Dermis microvascular lymphatic vessel endothelial cell (primary cell): ENCODE results near the gene TRIP13. TPM values are rescaled to one million over a fixed set of nuclear protein-coding genes. Genes with fewer than 3 reads are reported as not detected.
"Not testable (repeated sequence)": the region's sequence is repeated elsewhere in the genome, so short reads cannot be mapped to it uniquely, and the experiment has no call there.

Experiments
- DNase-seq, 2 donors: peaks; one replicate each; pipeline versions ENCODE4 v3.0.0 to v3.0.0-alpha.2; 2010; ENCODE audit warnings: low read depth in 2 of 2
- total RNA-seq: library from RNA; depleted of rRNA; stranded (reverse); fragments of >200 nt; gene quantifications from 2 replicates; pipeline ENCODE4 v1.2.1, GENCODE V29; 2014

Gene TRIP13
- total RNA-seq, 1 donor from 2014 or later = 19.4 TPM

GRCh38 chr5:918717-919116, 26.0 kb downstream of the TRIP13 start:
- not testable (repeated sequence) for DNase-seq

GRCh38 chr5:919356-920000, 26.8 kb downstream of the TRIP13 start:
- DNase-seq = no peak

DNA sequence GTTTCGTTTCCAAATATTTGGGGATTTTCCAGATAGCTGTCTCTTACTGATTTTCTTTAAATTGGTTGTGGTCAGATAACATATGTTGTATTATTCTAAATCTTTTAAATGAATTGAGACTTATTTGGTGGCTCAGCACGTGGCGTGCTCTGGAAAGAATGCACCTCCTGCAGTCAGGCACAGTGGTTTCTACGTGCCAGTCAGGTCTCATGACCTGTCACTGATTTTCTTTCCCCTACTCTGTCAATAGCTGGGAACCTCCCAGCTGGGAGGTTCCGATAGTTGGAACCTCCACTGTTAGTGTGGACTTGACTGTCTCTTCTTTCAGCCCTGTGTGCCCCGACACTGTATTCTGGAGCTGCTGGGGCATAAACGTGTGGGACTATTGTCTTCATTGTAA, 27.6 kb downstream of the TRIP13 start:
- DNase-seq = no peak

GRCh38 chr5:921456-922435, 29.1 kb downstream of the TRIP13 start:
- no peak for DNase-seq

DNA sequence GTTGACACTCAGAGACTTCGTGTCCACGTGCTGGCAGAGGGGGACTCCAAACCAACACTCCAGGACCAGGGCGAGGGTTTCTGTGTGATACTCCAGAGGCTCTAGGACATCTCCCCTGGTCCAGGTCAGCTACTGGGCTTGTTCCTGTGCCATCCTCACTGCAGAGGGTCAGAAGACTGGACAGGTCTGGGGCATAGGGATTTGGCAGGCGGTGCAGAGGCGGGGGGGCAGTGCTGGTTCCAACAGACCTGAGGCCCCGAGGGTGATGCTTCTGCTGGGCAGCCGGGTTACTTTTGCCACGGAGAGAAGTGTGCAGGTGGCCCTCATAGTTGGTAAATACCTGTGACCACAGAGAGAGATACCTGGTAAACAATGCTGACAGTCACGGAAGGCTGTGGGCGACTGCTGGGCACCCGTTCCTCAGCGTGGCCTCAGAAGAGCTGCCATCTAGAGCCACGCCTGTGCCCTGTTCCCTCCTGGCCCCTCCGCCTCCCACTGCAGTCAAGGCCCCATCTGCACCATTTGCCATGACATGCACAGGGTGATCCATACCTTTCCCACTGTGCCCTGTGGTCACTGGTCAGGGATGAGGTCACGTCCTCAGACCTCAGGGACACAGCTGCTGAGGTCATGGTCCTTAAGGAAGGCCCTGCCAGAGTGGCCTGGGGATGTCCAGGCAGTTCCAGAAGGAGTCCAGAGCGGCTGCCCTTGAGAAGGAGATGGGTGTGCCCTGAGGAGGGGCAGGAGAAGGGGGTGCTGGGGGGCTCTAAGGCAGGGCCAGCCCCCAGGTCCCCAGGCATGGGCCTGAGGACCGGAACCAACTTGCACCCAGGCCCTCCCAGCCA, 30.0 kb downstream of the TRIP13 start:
- no peak for DNase-seq

- peak; percentile 53 to 74 for DNase-seq
Measured at GRCh38 chr5:923281-923873, 30.7 kb downstream of the TRIP13 start.

- peak in 1 of 2 donors; percentile 45 for DNase-seq
Measured at GRCh38 chr5:926417-927171, 33.9 kb downstream of the TRIP13 start.

DNA sequence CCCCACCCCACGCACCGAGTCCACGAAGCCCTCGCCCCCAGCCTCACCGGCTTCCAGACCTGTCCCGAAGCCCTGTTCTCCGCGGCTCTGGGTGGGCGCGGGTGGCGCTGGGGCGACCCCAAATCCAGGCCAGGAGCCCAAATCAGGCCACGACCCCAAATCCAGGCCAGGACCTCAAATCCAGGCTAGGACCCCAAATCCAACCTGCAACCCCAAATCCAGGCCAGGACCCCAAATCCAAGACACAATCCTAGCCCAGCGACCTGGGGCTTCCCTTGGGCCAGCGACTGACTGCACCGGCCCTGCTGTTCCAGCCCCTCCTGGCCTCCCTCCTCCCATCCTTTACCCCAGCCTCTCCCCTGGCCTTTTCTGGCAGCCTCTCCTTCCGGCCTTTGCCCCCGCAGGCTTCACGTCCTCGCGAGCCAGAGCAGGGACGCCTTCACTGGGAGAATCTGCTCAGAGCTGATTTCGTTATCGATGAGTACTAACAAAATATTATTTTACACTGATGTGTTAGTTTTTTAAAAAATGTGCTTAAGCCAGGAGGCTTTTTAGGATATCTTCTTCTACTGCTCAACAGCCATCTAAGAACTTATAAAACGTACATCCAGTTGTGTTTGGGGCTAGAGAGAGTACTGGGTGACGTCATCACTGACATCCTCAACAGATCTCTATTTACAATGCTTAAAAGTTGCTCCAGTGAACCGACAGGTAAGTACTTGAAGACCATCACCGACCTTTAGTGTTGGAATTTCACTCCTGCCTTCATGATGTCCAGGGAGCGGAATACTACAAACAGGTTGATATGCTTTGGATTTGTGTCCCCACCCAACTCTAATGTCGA, 34.7 kb downstream of the TRIP13 start:
- no peak for DNase-seq

DNA sequence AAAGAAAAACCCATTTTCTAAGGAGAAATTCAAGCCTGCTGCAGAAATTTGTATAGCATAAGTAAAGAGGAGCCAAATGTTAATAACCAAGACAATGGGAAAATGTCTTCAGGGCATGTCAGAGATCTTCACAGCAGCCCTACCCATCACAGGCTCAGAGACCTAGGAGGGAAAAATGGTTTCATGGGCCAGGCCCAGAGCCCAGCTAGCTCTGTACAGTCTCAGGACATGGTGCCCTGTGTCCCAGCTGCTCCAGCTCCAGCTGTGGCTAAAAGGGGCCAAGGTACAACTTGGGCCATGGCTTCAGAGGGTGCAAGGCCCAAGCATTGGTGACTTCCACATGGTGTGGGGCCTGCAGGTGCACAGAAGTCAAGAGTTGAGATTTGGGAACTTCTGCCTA, 36.5 kb downstream of the TRIP13 start:
- DNase-seq = not testable (repeated sequence)

DNA sequence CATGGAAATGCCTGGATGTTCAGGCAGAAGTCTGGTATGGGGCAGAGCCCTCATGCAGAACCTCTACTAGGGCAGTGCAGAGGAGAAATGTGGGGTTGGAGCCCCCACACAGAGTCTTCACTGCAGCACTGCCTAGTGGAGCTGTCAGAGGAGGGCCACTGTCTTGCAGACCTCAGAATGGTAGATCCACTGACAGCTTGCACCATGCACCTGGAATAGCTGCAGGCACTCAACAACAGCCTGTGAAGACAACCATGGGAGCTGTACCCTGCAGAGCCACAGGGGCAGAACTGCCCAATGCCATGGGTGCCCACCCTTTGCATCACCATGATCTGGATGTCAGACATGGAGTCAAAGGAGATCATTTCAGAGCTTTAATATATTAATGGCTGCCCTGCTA, 36.9 kb downstream of the TRIP13 start:
- no peak for DNase-seq

DNA sequence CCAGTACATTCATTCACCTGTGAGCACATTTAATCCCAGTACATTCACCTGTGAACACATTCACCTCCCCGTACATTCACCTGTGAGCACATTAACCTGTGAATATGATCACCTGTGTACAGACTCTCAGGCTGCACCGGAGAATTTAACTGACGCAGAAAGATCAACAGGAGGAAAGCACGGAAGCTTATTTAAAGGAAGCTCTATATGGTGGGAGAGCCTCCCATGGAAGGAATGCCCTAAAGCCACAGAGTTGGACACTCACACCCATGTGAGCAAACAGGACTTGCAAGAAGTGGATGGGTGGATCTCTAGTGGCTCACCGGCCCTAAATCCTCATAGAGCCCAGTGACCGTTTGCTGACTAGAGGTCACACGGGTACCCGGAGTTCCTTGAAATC, 38.2 kb downstream of the TRIP13 start:
- no peak for DNase-seq

DNA sequence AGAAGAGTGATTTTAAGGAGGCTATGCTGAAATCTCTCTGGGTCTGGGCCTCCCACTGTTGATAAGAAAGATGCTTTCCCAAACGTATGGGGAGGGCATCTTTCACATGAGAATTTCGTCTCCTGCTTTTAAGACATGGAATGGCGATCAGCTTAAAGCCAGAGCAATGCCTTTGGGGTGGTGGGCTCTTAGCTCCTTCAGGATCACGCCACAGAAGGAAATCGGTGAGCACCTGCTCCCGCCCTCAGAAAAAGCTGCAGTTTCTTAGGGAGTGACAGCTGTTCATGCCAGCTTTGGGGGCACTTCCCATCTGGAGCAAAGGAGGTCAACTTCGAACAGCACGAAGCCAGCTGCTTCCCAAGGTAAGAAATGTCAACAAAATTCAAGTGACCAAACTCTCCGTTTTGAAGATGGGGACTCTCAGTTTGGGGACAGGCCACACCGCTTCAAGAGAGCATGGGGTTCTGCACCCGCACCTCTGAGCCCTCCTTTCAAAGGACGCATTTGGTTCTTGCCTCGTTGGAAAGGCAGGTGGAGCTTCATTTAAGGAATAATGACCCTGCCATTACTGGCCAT, 39.0 kb downstream of the TRIP13 start:
- DNase-seq = no peak

DNA sequence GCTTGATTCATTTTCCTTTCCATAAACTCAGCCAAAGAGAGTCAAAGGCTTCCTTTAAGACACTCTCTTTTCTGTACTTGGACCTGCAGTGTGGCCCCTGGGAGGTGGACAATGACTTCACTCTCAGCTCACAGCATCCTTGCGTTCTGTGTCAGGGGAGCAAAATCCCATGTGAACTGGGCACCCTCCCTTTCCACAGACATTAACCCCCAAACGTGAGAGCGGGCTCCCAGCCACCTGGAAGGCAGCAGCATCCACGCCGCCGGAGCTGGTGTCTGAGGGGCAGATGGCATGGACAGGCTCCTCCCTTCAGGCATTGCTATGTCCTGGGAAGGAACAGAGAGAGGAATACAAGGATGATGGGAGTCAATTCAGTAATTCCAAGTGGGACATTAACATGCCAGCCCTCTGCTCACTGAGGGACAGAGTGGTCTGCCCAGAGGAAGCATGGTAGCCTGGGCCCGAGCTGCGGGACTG, 39.5 kb downstream of the TRIP13 start:
- no peak for DNase-seq

DNA sequence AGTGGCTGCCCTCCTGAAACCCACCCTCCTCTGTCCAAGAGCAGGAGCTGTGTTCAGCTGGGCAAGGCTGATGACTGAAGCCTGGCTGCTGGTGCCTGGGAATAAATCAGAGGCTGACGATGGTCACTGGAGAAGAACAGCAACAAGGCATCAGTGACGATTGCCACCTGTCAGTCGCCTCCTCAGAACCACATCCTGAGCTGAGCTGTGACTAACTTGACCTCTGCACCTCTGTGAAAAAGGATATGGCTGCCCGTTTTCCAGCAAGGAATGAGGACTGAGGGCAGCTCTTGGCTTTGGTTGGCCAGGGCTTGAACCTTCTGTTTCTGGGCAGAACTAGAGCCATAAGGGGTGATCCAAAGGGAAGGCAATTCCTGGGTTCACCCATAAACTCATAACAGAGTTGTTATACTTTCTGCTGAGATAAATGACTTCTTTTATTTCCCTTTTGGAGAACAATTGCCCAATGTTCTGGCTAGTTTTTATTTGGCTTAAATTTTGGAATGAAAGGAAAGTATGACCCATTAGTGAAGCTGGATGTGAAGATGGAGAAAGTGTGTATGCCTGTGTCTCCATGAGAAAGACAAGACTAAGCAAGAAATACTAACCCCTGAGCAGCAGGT, 40.1 kb downstream of the TRIP13 start:
- peak in 1 of 2 donors; percentile 32 for DNase-seq

DNA sequence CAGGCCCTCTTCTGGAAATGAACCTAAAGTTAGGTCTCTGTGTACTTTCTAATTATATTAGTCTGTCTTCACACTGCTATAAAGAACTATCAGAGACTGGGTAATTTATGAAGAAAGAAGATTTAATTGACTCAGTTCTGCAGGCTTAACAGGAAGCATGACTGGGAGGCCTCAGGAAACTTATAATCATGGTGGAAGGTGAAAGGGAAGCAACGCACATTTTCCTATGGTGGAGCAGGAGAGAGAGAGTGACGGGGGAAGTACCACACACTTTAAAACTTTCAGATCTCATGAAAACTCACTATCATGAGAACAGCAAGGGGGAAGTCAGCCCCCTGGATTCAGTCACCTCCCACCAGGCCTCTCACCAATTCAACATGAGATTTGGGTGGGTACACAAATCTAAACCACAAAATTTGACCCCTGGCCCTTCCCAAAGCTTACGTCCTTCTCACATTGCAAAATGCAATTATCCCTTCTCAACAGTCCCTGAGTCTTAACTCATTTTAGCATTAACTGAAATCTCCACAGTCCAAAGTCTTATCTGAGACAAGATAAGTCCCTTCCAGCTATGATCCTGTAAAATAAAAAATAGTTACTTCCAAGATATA, 40.7 kb downstream of the TRIP13 start:
- peak in 1 of 2 donors; percentile 20 for DNase-seq

- DNase-seq = not testable (repeated sequence)
Measured at GRCh38 chr5:933951-934350, 41.3 kb downstream of the TRIP13 start.

DNA sequence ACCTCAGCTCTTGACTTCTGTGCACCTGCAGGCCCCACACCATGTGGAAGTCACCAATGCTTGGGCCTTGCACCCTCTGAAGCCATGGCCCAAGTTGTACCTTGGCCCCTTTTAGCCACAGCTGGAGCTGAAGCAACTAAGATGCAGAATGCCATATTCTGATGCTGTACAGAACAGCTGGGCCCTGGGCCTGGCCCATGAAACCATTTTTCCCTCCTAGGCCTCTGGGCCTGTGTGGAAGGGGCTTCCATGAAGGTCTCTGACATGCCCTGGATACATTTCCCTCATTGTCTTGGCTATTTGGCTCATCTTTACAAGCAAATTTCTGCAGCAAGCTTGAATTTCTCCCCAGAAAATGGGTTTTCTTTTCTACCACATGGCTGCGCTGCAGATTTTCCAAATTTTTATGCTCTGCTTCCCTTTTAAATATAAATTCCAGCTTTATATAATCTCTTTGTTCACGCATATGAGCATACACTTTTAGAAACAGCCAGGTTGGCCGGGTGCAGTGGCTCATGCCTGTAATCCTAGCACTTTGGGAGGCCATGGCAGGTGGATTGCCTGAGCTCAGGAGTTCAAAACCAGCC, 41.8 kb downstream of the TRIP13 start:
- not testable (repeated sequence) for DNase-seq
